Measurements from ENCODE around the gene GNAL. TPM values are rescaled to one million over a fixed set of nuclear protein-coding genes. Genes with fewer than 3 reads are reported as not detected.

GNAL gene
- total RNA-seq, 3 donors from 2014 or later (not counting 1 experiment from before 2014, with no cell fraction given) = 10.9 to 15.0 (median 12.6) TPM

DNA sequence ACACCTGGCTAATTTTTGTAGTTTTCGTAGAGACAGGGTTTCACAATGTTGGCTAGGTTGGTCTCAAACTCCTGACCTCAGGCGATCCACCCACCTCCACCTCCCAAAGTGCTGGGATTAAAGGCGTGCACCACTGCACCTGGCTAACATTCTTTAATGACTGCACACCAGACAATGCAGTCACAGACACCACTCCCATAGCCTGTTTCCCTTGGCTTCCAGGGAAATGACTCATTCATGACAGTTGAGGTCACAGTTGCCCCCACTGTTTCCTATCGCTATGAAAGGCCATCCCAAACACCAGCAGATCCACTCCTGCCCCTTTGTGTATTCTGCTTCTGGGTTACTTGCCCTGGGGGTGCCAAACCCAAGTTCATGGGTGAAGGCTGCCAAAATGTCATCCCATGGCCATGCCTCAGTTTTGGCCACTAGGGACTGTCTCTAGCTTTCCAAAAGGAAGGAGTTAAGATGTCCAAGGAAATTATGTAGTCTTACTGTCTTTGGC is 170.9 kb downstream of the GNAL start:
- Mint-ChIP-seq H3K4me3 (no peak overlapping the region), H3K4me1 (peaks cover 4 to 7% of the 10 kb centered on the region in 2 donors), H3K27ac (no peak overlapping the region), H3K9me3 (no peaks in the 10 kb centered on the region), H3K27me3 (ENCODE audit: low read depth in 2 of 2) (no peaks in the 10 kb centered on the region), H3K36me3 (no peaks in the 10 kb centered on the region)
- peaks cover 2% of the 10 kb centered on the region for H3K36me3 ChIP-seq (ENCODE audit: control insufficient read depth, insufficient read depth, low read length)
- 83% methylated on average over 4 of the region's 4 CpGs for WGBS (ENCODE audit: insufficient coverage)
- TF ChIP-seq, protein P1, sequence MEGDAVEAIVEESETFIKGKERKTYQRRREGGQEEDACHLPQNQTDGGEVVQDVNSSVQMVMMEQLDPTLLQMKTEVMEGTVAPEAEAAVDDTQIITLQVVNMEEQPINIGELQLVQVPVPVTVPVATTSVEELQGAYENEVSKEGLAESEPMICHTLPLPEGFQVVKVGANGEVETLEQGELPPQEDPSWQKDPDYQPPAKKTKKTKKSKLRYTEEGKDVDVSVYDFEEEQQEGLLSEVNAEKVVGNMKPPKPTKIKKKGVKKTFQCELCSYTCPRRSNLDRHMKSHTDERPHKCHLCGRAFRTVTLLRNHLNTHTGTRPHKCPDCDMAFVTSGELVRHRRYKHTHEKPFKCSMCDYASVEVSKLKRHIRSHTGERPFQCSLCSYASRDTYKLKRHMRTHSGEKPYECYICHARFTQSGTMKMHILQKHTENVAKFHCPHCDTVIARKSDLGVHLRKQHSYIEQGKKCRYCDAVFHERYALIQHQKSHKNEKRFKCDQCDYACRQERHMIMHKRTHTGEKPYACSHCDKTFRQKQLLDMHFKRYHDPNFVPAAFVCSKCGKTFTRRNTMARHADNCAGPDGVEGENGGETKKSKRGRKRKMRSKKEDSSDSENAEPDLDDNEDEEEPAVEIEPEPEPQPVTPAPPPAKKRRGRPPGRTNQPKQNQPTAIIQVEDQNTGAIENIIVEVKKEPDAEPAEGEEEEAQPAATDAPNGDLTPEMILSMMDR (IDR thresholded peaks at IDR 0.05) = no peak
- H3K27me3 ChIP-seq (ENCODE audit: control insufficient read depth, insufficient read depth, low read length) = no peaks in the 10 kb centered on the region
- no peak for DNase-seq
- H3K9me3 ChIP-seq (ENCODE audit: control insufficient read depth, insufficient read depth, low read length) = no peaks in the 10 kb centered on the region
- H3K4me1 ChIP-seq (ENCODE audit: control insufficient read depth, insufficient read depth, low read length) = no peaks in the 10 kb centered on the region
- H3K4me3 ChIP-seq (ENCODE audit: low read length) = no peak overlapping the region
- intact Hi-C loops (cut with micrococcal nuclease) = no loop called here
- no peak for ATAC-seq
- no peak overlapping the region for H3K27ac ChIP-seq (ENCODE audit: low read length)

DNA sequence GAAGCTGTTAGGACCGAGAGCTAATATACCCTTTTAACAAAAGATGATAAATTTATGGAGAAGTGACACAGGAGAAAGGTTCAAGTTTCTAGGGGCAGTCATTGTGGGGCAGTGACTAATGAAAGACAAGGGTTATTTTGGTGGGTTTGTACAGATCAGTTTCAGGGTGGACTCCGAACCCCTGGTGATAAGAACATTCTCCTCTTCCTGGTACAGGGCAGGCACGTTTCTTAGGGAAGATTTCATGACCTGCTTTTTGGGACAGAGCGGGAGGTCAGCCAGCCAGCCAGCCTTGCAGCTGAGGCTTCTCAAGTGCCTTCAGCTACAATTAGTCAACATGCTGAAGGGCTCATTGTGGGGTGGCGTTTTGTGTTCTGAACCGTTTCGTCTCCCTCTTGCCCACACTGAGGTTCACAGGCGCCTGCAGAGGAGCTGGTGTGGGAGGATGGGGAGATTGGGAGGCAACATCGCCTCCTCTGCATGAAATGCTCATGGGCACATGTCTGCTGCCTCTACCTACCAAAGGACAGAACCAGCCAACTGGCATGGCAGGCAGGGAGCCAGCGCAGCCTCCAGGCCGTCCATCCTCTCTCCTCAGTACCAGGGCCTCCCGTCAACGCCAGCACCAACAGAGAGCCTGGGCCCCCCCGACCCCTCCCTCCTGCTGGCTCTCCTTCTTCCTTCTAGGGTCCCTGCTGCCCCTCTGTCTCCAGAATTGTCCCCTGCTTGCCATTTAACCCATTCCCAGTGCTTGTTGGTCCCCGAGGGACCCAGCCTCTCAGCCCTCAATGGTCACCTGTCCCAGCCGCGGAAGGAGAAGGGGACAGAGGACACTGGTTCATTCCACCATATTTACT is 171.8 kb downstream of the GNAL start:
- Histone ChIP-seq H3K4me3 (ENCODE audit: low read length) (no peak overlapping the region), H3K27ac (ENCODE audit: low read length) (no peak overlapping the region), H3K27me3 (ENCODE audit: control insufficient read depth, insufficient read depth, low read length) (no peaks in the 10 kb centered on the region), H3K4me1 (ENCODE audit: control insufficient read depth, insufficient read depth, low read length) (no peaks in the 10 kb centered on the region), H3K9me3 (ENCODE audit: control insufficient read depth, insufficient read depth, low read length) (no peaks in the 10 kb centered on the region), H3K36me3 (ENCODE audit: control insufficient read depth, insufficient read depth, low read length) (no peaks in the 10 kb centered on the region)
- intact Hi-C loops (cut with micrococcal nuclease) = no loop called here
- H3K4me3 Mint-ChIP-seq = no peak overlapping the region
- no peak overlapping the region for H3K27ac Mint-ChIP-seq
- no peaks in the 10 kb centered on the region for H3K27me3 Mint-ChIP-seq (ENCODE audit: low read depth in 2 of 2)
- 83% methylated on average over 16 of the region's 17 CpGs for WGBS (ENCODE audit: insufficient coverage)
- no peaks in the 10 kb centered on the region for H3K36me3 Mint-ChIP-seq
- TF ChIP-seq, protein P1 (IDR thresholded peaks at IDR 0.05) = no peak
- DNase-seq = no peak
- H3K9me3 Mint-ChIP-seq = no peaks in the 10 kb centered on the region
- no peak for ATAC-seq
- H3K4me1 Mint-ChIP-seq = peaks cover 4 to 7% of the 10 kb centered on the region in 2 donors

GRCh38 chr18:11861583-11862288 is 172.7 kb downstream of the GNAL start:
- Mint-ChIP-seq H3K4me3 (no peak overlapping the region), H3K27ac (peak overlapping the region in 1 of 2 donors; percentile 5), H3K36me3 (no peaks in the 10 kb centered on the region), H3K9me3 (no peaks in the 10 kb centered on the region), H3K4me1 (peaks cover 4 to 7% of the 10 kb centered on the region in 2 donors), H3K27me3 (ENCODE audit: low read depth in 2 of 2) (no peaks in the 10 kb centered on the region)
- no peaks in the 10 kb centered on the region for H3K9me3 ChIP-seq (ENCODE audit: control insufficient read depth, insufficient read depth, low read length)
- no peak overlapping the region for H3K27ac ChIP-seq (ENCODE audit: low read length)
- H3K4me1 ChIP-seq (ENCODE audit: control insufficient read depth, insufficient read depth, low read length) = no peaks in the 10 kb centered on the region
- H3K27me3 ChIP-seq (ENCODE audit: control insufficient read depth, insufficient read depth, low read length) = no peaks in the 10 kb centered on the region
- ATAC-seq = no peak
- intact Hi-C loops (cut with micrococcal nuclease) = no loop called here
- H3K4me3 ChIP-seq (ENCODE audit: low read length) = no peak overlapping the region
- TF ChIP-seq, protein P1 (IDR thresholded peaks at IDR 0.05) = no peak
- WGBS (ENCODE audit: insufficient coverage) = 91% methylated on average over 19 of the region's 20 CpGs
- no peak for DNase-seq
- H3K36me3 ChIP-seq (ENCODE audit: control insufficient read depth, insufficient read depth, low read length) = no peaks in the 10 kb centered on the region

Measured in natural killer cell (primary cell).